Esophagus squamous epithelium (tissue), 5 donors: ENCODE data around the gene PAEP. TPM values are rescaled to one million over a fixed set of nuclear protein-coding genes. Genes with fewer than 3 reads are reported as not detected.

Experiments
- DNase-seq: peaks from one replicate; lab custom pipeline; 2025; lab: John Stamatoyannopoulos, UW
- H3K27ac ChIP-seq, 4 donors: fragments of 200-600 bp; sonication (generic); one replicate each; pipeline ENCODE4 v1.5.1; 2016 to 2019; ENCODE audit warnings: mild to moderate bottlenecking in 1 of 4
- H3K27me3 ChIP-seq, 4 donors: fragments of 200-600 bp; sonication (generic); 1 replicate in 3 of 4; 2 replicates in 1 of 4; pipeline versions ENCODE4 v1.5.1 to v1.6.0; 2017 to 2021; ENCODE audit warnings: antibody characterized with exemption in 1 of 4
- H3K36me3 ChIP-seq, 3 donors: fragments of 200-600 bp; sonication (generic); one replicate each; pipeline ENCODE4 v1.5.1; 2016 to 2019
- H3K4me1 ChIP-seq, 3 donors: fragments of 200-600 bp; sonication (generic); one replicate each; pipeline ENCODE4 v1.5.1; 2017 to 2019
- H3K4me3 ChIP-seq, 4 donors: fragments of 200-600 bp; sonication (generic); 1 replicate in 3 of 4; 2 replicates in 1 of 4; pipeline ENCODE4 v1.5.1; 2016 to 2019; ENCODE audit warnings: mild to moderate bottlenecking in 2 of 4, moderate library complexity in 1 of 4
- H3K9me3 ChIP-seq, 3 donors: fragments of 200-600 bp; sonication (generic); one replicate each; pipeline ENCODE4 v1.5.1; 2016 to 2019
- CTCF ChIP-seq, 6 experiments: fragments of 450-650 bp in 4 of 6; fragments of 200-600 bp in 2 of 6; sonication (generic) in 2 of 6; IDR thresholded peaks; one replicate each; pipeline ENCODE4 v1.5.1; 2016 to 2019; ENCODE audit warnings: antibody characterized with exemption in 6 of 6, mild to moderate bottlenecking in 4 of 6, moderate library complexity in 4 of 6
- POLR2A ChIP-seq, 4 donors: fragments of 450-650 bp; IDR thresholded peaks; one replicate each; pipeline ENCODE4 v1.6.1; 2017; ENCODE audit warnings: antibody characterized with exemption in 4 of 4, mild to moderate bottlenecking in 4 of 4, moderate library complexity in 3 of 4
- WGBS, 2 donors: methylation state at CpG; one replicate each; pipeline ENCODE4 v1.1.5; 2018; 5-methylcytosine and 5-hydroxymethylcytosine counted together
- intact Hi-C: fragments of 100-400 bp; cut with DNase I; formaldehyde crosslinking; loops from one replicate; pipeline ENCODE4 v1.15.0; 2022
- total RNA-seq, 4 donors: library from RNA; depleted of rRNA; stranded (reverse); fragments of >200 nt; gene quantifications; one replicate each; pipeline ENCODE4 v1.1.0, GENCODE V29; 2016
- donor health status: DM: yes; HTN: yes; CAD: no.

PAEP gene
- total RNA-seq, 4 donors from 2014 or later: not detected

GRCh38 chr9:135580664-135581380 lies 19.3 kb downstream of the PAEP start:
- 73 to 89% methylated on average over 2 to 3 of the region's 11 CpGs for WGBS, 2 donors
- H3K27me3 ChIP-seq: peaks cover 0 to 53% (median 0%) of the 10 kb centered on the region in 4 donors
- no peak overlapping the region for H3K4me3 ChIP-seq
- DNase-seq: no peak
- H3K9me3 ChIP-seq: no peaks in the 10 kb centered on the region
- H3K36me3 ChIP-seq: no peaks in the 10 kb centered on the region
- TF ChIP-seq POLR2A (IDR thresholded peaks at IDR 0.05): no peak
- no peak for TF ChIP-seq CTCF (IDR thresholded peaks at IDR 0.05)
- H3K4me1 ChIP-seq: no peaks in the 10 kb centered on the region
- intact Hi-C loops: no loop called here
- H3K27ac ChIP-seq: no peak overlapping the region

- 83 to 84% methylated on average over 12 of the region's 18 CpGs for WGBS, 2 donors
- intact Hi-C loops: no loop called here
- no peaks in the 10 kb centered on the region for H3K9me3 ChIP-seq
- TF ChIP-seq POLR2A (IDR thresholded peaks at IDR 0.05) (no peak), CTCF (IDR thresholded peaks at IDR 0.05) (no peak)
- no peak for DNase-seq
- no peak overlapping the region for H3K27ac ChIP-seq
- H3K27me3 ChIP-seq: peaks cover 0 to 62% (median 0%) of the 10 kb centered on the region in 4 donors
- no peak overlapping the region for H3K4me3 ChIP-seq
- H3K36me3 ChIP-seq: no peaks in the 10 kb centered on the region
- no peaks in the 10 kb centered on the region for H3K4me1 ChIP-seq
Observed at GRCh38 chr9:135581636-135582426, 20.3 kb downstream of the PAEP start.

GRCh38 chr9:135582541-135582940 lies 21.0 kb downstream of the PAEP start:
- no peak for TF ChIP-seq POLR2A (IDR thresholded peaks at IDR 0.05)
- no peak for TF ChIP-seq CTCF (IDR thresholded peaks at IDR 0.05)
- Histone ChIP-seq H3K27ac (no peak overlapping the region), H3K36me3 (no peaks in the 10 kb centered on the region), H3K4me1 (no peaks in the 10 kb centered on the region), H3K4me3 (no peak overlapping the region), H3K9me3 (no peaks in the 10 kb centered on the region), H3K27me3 (peaks cover 0 to 60% (median 0%) of the 10 kb centered on the region in 4 donors)
- intact Hi-C loops: no loop called here
- no peak for DNase-seq
- WGBS, 2 donors: 93 to 95% methylated on average over 4 to 12 of the region's 14 CpGs

- Histone ChIP-seq H3K9me3 (no peaks in the 10 kb centered on the region), H3K27ac (no peak overlapping the region), H3K4me1 (no peaks in the 10 kb centered on the region), H3K36me3 (no peaks in the 10 kb centered on the region), H3K27me3 (peaks cover 0 to 60% (median 0%) of the 10 kb centered on the region in 4 donors), H3K4me3 (no peak overlapping the region)
- TF ChIP-seq POLR2A (IDR thresholded peaks at IDR 0.05): no peak
- no peak for TF ChIP-seq CTCF (IDR thresholded peaks at IDR 0.05)
- 90 to 92% methylated on average over 6 to 9 of the region's 19 CpGs for WGBS, 2 donors
- no peak for DNase-seq
- intact Hi-C loops: no loop called here
Observed at GRCh38 chr9:135582966-135583687, 21.6 kb downstream of the PAEP start.
